GM21529 (cell line): ENCODE measurements around the gene AIPL1.

Experiments used
- ATAC-seq: cut with Tn5 transposase; IDR thresholded peaks from one replicate; pipeline ENCODE4 v1.9.1; 2021; ENCODE audit not compliant: unreplicated experiment

AIPL1 gene

GRCh38 chr17:6380915-6381438 lies 53.9 kb downstream of the AIPL1 start:
- no peak for ATAC-seq

GRCh38 chr17:6377906-6378305 lies 57.0 kb downstream of the AIPL1 start:
- no peak for ATAC-seq

- ATAC-seq, result no peak
Measured at GRCh38 chr17:6376931-6377361, 58.0 kb downstream of the AIPL1 start.

GRCh38 chr17:6374761-6375312 lies 60.1 kb downstream of the AIPL1 start:
- ATAC-seq, result no peak

GRCh38 chr17:6374271-6374691 lies 60.6 kb downstream of the AIPL1 start:
- ATAC-seq, result no peak
